K562 (cell line): ENCODE data around the gene EMC1. TPM values are rescaled to one million over a fixed set of nuclear protein-coding genes. Genes with fewer than 3 reads are reported as not detected.

Experiments used
- ARNT ChIP-seq, 2 experiments: fragments of 450-650 bp; IDR thresholded peaks; 2 replicates each; pipeline ENCODE4 v1.6.1; 2016; ENCODE audit warnings: mild to moderate bottlenecking in 1 of 2
- CTCF ChIP-seq, 3 experiments: IDR thresholded peaks in 2 of 3; conservative IDR thresholded peaks in 1 of 3; 2 replicates each; pipeline ENCODE4 v1.5.1; 2011 to 2012; ENCODE audit warnings: low read length in 3 of 3, mild to moderate bottlenecking in 3 of 3, control low read depth in 2 of 3, improper control_type of control experiment in 1 of 3, inconsistent platforms in 1 of 3, low read depth in 1 of 3, mixed read lengths in 1 of 3, moderate library complexity in 1 of 3; ENCODE audit not compliant: insufficient read depth in 2 of 3
- E4F1 ChIP-seq: fragments of 250-450 bp; sonication (Bioruptor Pico); IDR thresholded peaks from 2 replicates; pipeline ENCODE4 v1.5.0; 2021; ENCODE audit warnings: mild to moderate bottlenecking, borderline replicate concordance
- EP400 ChIP-seq: fragments of 450-650 bp; IDR thresholded peaks from 2 replicates; pipeline ENCODE4 v1.6.1; 2017; ENCODE audit warnings: antibody characterized with exemption, mild to moderate bottlenecking, moderate library complexity
- ETV5 ChIP-seq: sonication (generic); formaldehyde crosslinking; IDR thresholded peaks from 2 replicates; pipeline ENCODE4 v1.4.0; 2020; ENCODE audit warnings: low read depth, mild to moderate bottlenecking, missing genetic modification reagents
- MYNN ChIP-seq, 2 experiments: sonication (generic); formaldehyde crosslinking in 1 of 2; IDR thresholded peaks; 2 replicates each; pipeline versions ENCODE4 v1.5.0 to v1.6.1; 2016 to 2020; ENCODE audit warnings: antibody characterized with exemption in 1 of 2, missing genetic modification reagents in 1 of 2
- NR1H2 ChIP-seq: sonication (generic); formaldehyde crosslinking; IDR thresholded peaks from 2 replicates; pipeline ENCODE4 v1.4.0; 2020; ENCODE audit warnings: mild to moderate bottlenecking, missing genetic modification reagents
- NR2C1 ChIP-seq, 2 experiments: fragments of 450-650 bp; IDR thresholded peaks; 2 replicates each; pipeline ENCODE4 v1.6.1; 2017; ENCODE audit warnings: mild to moderate bottlenecking in 2 of 2, antibody characterized with exemption in 1 of 2, inconsistent platforms in 1 of 2, missing compliant biosample characterization in 1 of 2, missing genetic modification characterization in 1 of 2
- PBX2 ChIP-seq, 2 experiments: IDR thresholded peaks in 1 of 2; conservative IDR thresholded peaks in 1 of 2; 2 replicates each; pipeline ENCODE4 v1.6.1; 2016; ENCODE audit warnings: low read depth in 2 of 2, mild to moderate bottlenecking in 1 of 2, missing compliant biosample characterization in 1 of 2, missing genetic modification characterization in 1 of 2, moderate library complexity in 1 of 2
- POLR2AphosphoS5 ChIP-seq: IDR thresholded peaks from 2 replicates; pipeline ENCODE4 v1.6.1; 2011; ENCODE audit warnings: mild to moderate bottlenecking, low read depth, low read length, moderate library complexity; ENCODE audit not compliant: control insufficient read depth, insufficient read depth
- POLR2H ChIP-seq: IDR thresholded peaks from 2 replicates; pipeline ENCODE4 v1.6.1; 2016; ENCODE audit warnings: missing genetic modification characterization, low read depth, mild to moderate bottlenecking, control low read depth, missing compliant biosample characterization, moderate library complexity
- RAD21 ChIP-seq, 2 experiments: fragments of 250-450 bp in 1 of 2; fragments of 450-650 bp in 1 of 2; sonication (Bioruptor Pico) in 1 of 2; formaldehyde crosslinking in 1 of 2; IDR thresholded peaks in 1 of 2; conservative IDR thresholded peaks in 1 of 2; 2 replicates each; pipeline versions ENCODE4 v1.4.0 to v1.8.0; 2020 to 2022; ENCODE audit warnings: mild to moderate bottlenecking in 2 of 2, moderate library complexity in 1 of 2
- TAL1 ChIP-seq: fragments of 450-650 bp; IDR thresholded peaks from 2 replicates; pipeline ENCODE4 v1.6.1; 2016; ENCODE audit warnings: mild to moderate bottlenecking
- TCF3 ChIP-seq: sonication (generic); formaldehyde crosslinking; IDR thresholded peaks from 2 replicates; pipeline ENCODE4 v1.4.0; 2020; ENCODE audit warnings: mild to moderate bottlenecking, missing genetic modification reagents
- TEAD4 ChIP-seq, 2 experiments: sonication (generic) in 1 of 2; formaldehyde crosslinking in 1 of 2; IDR thresholded peaks; 2 replicates each; pipeline versions ENCODE4 v1.6.1 to v1.8.0; 2012 to 2022; ENCODE audit warnings: borderline replicate concordance in 1 of 2, inconsistent platforms in 1 of 2, low read length in 1 of 2, mild to moderate bottlenecking in 1 of 2, missing genetic modification reagents in 1 of 2
- THRAP3 ChIP-seq: fragments of 450-650 bp; IDR thresholded peaks from 2 replicates; pipeline ENCODE4 v1.6.1; 2016; ENCODE audit warnings: mild to moderate bottlenecking, inconsistent platforms, borderline replicate concordance
- ZFX ChIP-seq: sonication (generic); formaldehyde crosslinking; IDR thresholded peaks from 2 replicates; pipeline ENCODE4 v1.8.0; 2022; ENCODE audit warnings: mild to moderate bottlenecking, missing genetic modification reagents, moderate library complexity
- ZNF384 ChIP-seq: IDR thresholded peaks from 2 replicates; pipeline ENCODE4 v1.6.1; 2012; ENCODE audit warnings: low read depth, low read length, improper control_type of control experiment
- polyA plus RNA-seq, 8 experiments: library from polyadenylated mRNA; depleted of rRNA in 4 of 8; stranded (reverse) in 5 of 8; unstranded in 3 of 8; fragments of >200 nt; fragmentation: Nextera tagmentation in 2 of 8; fragmentation: Illumina TruSeq in 1 of 8; extraction: Ambion mirVana in 2 of 8; extraction: Trizol in 1 of 8; gene quantifications; 2 replicates each; pipeline versions ENCODE4 v1.2.1 to v1.2.3, GENCODE V29; 2011 to 2014; ENCODE audit warnings: inconsistent platforms in 1 of 8, missing spikeins in 1 of 8
- total RNA-seq, 7 experiments: library from RNA; depleted of rRNA in 6 of 7; stranded (reverse); fragments of >200 nt in 6 of 7; fragmentation: Illumina TruSeq in 2 of 7; extraction: Trizol in 2 of 7; gene quantifications; 2 replicates each; pipeline versions ENCODE4 v1.2.1 to v1.2.3, GENCODE V29; 2011 to 2021; ENCODE audit warnings: low replicate concordance in 1 of 7

The EMC1 gene
- total and polyA plus RNA-seq, 9 of the 15 experiments (the other 6 are each of a cell fraction or from before 2014, with no cell fraction given): 17.8 to 88.2 (median 37.4) TPM

- no peak for TF ChIP-seq NR2C1 (IDR thresholded peaks at IDR 0.05)
- peak; percentile 73 for TF ChIP-seq NR2C1 (tag; IDR thresholded peaks at IDR 0.05)
- peak; percentile 49; the same call in 1 of the 2 replicates for TF ChIP-seq POLR2AphosphoS5
- TF ChIP-seq TAL1: peak; percentile 61
- peak; percentile 39; the same call in 1 of the 2 replicates for TF ChIP-seq TEAD4 (IDR thresholded peaks at IDR 0.05; ENCODE audit: low read length)
- TF ChIP-seq TEAD4 (CRISPR knock-in tag; IDR thresholded peaks at IDR 0.05; ENCODE audit: borderline replicate concordance): no peak
- TF ChIP-seq POLR2H (tag): peak; percentile 58
- 0 out of 4 replicates have a peak, but pooled peaks have one; percentile 26 to 34 for TF ChIP-seq ARNT (IDR thresholded peaks at IDR 0.05)
- TF ChIP-seq THRAP3: peak; percentile 55; the same call in 1 of the 2 replicates
- TF ChIP-seq PBX2 (CRISPR knock-in tag; IDR thresholded peaks at IDR 0.05; ENCODE audit: low read depth): no peak
- no peak for TF ChIP-seq PBX2 (tag; conservative IDR thresholded peaks at IDR 0.05; ENCODE audit: low read depth)
- peak in 1 of 2 experiments; percentile 68; a peak in 3 of 4 replicates for TF ChIP-seq RAD21 (CRISPR knock-in tag; conservative IDR thresholded peaks at IDR 0.05 in 1 of 2, IDR thresholded peaks at IDR 0.05 in 1 of 2)
- peak; percentile 69; the same call in 1 of the 2 replicates for TF ChIP-seq TCF3 (CRISPR knock-in tag)
- peak; percentile 92 for TF ChIP-seq ETV5 (CRISPR knock-in tag)
- no peak for TF ChIP-seq E4F1 (CRISPR knock-in tag)
- no peak for TF ChIP-seq NR1H2 (CRISPR knock-in tag)
- TF ChIP-seq ZFX (CRISPR knock-in tag): no peak
- TF ChIP-seq EP400: 0 out of 2 replicates have a peak, but pooled peaks have one; percentile 34
- TF ChIP-seq CTCF (IDR thresholded peaks at IDR 0.05 in 2 of 3, conservative IDR thresholded peaks at IDR 0.05 in 1 of 3; ENCODE audit: insufficient read depth in 2 of 3, low read depth in 1 of 3, low read length in 3 of 3): peak; percentile 58 to 67 (median 58)
- peak; percentile 26; the same call in 1 of the 2 replicates for TF ChIP-seq MYNN (IDR thresholded peaks at IDR 0.05)
- no peak for TF ChIP-seq MYNN (CRISPR knock-in tag; IDR thresholded peaks at IDR 0.05)
- TF ChIP-seq ZNF384: 0 out of 2 replicates have a peak, but pooled peaks have one; percentile 48
These were observed 71.6 kb downstream of the EMC1 start (continued) for GRCh38 chr1:19179597-19180264.
